SK-N-DZ (cell line): Measurements from ENCODE around the gene IFT81. TPM values are rescaled to one million over a fixed set of nuclear protein-coding genes. Genes with fewer than 3 reads are reported as not detected.
A peak's percentile ranks its signal among the peaks of the same experiment; 100 is the strongest.
"Not testable (repeated sequence)": the region's sequence is repeated elsewhere in the genome, so short reads cannot be mapped to it uniquely, and the experiment has no call there.

ENCODE experiments used
- DNase-seq: peaks from one replicate; pipeline ENCODE4 v3.0.0-alpha.2; 2015; ENCODE audit warnings: low spot score
- polyA plus RNA-seq, 2 experiments: library from polyadenylated mRNA; depleted of rRNA; stranded (reverse); fragments of >200 nt; gene quantifications; 2 replicates each; pipeline ENCODE4 v1.2.3, GENCODE V29; 2014

Gene IFT81
- polyA plus RNA-seq (2014; cell fraction: cytosol; rRNA removed) = 20.9 and 28.9 TPM in 2 replicates
- 37.0 and 39.6 TPM in 2 replicates for polyA plus RNA-seq (2014; cell fraction: nucleus; rRNA removed)

GRCh38 chr12:110124269-110124995 is at the start of gene IFT81:
IFT81 (plus strand) TSS chr12:110124357; CDS start chr12:110127381, 3,024 bp downstream.
- peak; percentile 84 for DNase-seq

DNA sequence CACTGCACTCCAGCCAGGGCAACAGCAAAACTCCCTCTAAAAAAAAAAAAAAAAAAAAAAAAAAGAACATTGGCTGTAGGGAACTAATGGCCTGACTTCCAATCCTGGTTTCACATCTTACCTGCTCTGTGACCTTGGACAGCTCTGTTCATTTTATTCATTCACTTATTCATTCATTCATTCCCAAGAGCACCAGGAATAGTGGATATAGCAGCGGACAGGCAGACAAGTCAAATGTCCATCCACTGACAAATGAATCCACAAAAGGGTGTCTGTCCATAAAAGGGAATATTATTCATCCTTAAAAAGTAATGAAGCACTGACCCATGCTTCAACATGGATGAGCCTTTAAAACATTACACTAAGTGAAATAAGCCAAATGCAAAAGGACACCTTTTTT is 48.3 kb upstream of the IFT81 start:
- no peak for DNase-seq

- no peak for DNase-seq
Observed at GRCh38 chr12:110077800-110078199, 46.4 kb upstream of the IFT81 start.

- DNase-seq = no peak
Observed at GRCh38 chr12:110079477-110080400, 44.4 kb upstream of the IFT81 start.

DNA sequence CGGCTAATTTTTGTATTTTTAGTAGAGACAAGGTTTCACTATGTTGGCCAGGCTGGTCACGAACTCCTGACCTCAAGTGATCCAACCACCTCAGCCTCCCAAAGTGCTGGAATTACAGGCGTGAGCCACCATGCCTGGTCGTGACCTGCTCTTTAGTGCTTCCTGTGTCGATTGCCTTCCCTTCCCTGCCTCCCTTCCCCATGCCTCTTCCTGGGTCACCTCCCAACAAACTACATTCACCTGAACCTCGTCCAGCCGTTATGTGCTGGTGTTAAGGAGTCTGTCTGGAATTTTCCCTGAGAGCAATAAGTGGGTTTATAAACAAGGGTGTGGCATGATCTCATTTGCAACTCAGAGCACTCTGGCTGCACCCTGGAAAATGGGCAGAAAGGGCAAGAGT is 43.7 kb upstream of the IFT81 start:
- no peak for DNase-seq

- no peak for DNase-seq
Observed at GRCh38 chr12:110084314-110085015, 39.7 kb upstream of the IFT81 start.

GRCh38 chr12:110088216-110088615 is 35.9 kb upstream of the IFT81 start:
- not testable (repeated sequence) for DNase-seq

DNA sequence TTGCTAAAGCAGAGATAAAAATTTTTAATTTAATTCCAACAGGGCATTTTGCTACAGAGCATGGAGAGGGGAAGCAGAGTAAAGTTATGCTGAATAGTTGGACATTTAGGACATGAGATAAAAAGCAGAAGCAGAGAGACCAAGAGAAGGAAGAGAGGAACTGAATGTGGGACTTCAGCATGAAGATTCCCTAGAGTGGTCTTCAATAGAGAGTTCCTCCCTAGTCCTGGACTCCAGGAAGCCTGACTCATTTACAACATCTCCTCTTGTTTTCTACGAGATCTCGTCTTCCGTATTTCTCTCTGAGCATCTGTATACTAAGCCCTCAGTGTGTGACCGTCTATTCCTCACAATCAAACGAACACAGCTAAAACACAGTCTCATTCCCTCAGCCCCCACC is 35.2 kb upstream of the IFT81 start:
- DNase-seq = no peak

- DNase-seq = no peak
Observed at GRCh38 chr12:110090266-110091135, 33.7 kb upstream of the IFT81 start.

GRCh38 chr12:110091136-110091711 is 32.9 kb upstream of the IFT81 start:
- no peak for DNase-seq

- no peak for DNase-seq
Observed at GRCh38 chr12:110093631-110094311, 30.4 kb upstream of the IFT81 start.

- DNase-seq = peak; percentile 81
Observed at GRCh38 chr12:110100315-110100970, 23.7 kb upstream of the IFT81 start.

DNA sequence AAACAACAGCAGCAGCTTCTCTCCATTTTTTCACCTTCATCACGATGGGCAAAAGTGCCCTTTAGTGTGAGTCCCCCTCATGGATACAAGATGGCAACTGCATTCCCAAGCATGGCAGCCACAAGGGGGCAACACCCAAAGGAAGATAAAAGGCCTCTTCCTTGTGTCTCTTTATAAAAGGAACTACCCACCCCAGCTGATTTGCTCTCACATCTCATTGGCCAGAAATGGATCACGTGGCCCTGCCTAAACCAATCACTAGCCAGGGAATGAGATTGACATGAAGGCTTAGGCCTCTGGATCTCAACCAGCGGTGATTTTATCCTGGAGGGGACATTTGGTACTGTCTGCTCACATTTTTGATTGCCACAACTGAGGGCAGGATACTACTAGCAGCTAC is 21.9 kb upstream of the IFT81 start:
- DNase-seq = peak; percentile 95

- DNase-seq = peak; percentile 20
Observed at GRCh38 chr12:110104188-110105094, 19.7 kb upstream of the IFT81 start.

DNA sequence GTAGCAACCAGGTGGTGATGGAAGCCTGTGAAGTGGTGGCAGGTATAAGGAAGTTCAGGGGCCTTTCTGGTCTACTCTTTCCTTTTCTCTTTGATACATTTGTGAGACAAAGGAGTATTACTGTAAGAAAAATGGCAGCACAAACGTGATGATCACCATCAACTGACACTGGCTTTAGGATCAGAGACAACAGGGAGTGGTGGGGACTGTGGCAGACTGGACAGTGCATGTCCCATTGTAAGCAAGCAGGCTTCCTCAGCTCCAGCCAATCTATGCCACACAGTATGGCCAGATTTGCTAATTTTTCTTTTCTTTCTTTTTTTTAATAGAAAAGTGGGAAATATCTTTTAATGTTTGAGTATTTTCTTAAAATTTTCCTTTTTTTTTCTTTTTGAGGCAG is 19.0 kb upstream of the IFT81 start:
- no peak for DNase-seq

DNA sequence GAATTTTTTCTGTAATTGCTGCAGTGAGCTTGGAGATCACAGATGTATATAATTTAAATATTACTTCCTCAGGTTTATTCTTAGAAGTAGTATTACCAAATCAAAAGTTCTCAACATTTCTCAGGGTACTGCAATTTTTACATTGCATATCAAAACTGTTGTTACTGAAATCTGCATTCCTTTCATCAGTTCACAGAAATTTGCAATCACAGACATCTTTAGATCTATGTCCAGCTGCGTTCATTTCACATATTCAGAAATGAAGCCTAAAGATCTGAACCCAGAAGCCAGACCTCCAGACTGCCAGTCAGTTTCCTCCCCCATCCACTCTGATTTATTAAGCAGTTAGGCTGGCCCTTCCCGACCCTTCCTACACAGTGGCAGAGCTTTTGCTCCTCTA is 18.2 kb upstream of the IFT81 start:
- no peak for DNase-seq

GRCh38 chr12:110107369-110108281 is 16.5 kb upstream of the IFT81 start:
- DNase-seq = no peak
